Body of pancreas (tissue), 4 donors: ENCODE measurements around the gene ATP9B.

Experiments
- POLR2A ChIP-seq, 3 donors: fragments of 450-650 bp; IDR thresholded peaks; one replicate each; pipeline ENCODE4 v1.6.1; 2016; ENCODE audit warnings: antibody characterized with exemption in 3 of 3, mild to moderate bottlenecking in 2 of 3
- TF ChIP-seq, protein P1 (sequence below), 7 experiments: fragments of 450-650 bp in 4 of 7; fragments of 200-600 bp in 3 of 7; sonication (generic) in 3 of 7; IDR thresholded peaks; one replicate each; pipeline ENCODE4 v1.5.1; 2016 to 2019; ENCODE audit warnings: antibody characterized with exemption in 7 of 7

DNA sequence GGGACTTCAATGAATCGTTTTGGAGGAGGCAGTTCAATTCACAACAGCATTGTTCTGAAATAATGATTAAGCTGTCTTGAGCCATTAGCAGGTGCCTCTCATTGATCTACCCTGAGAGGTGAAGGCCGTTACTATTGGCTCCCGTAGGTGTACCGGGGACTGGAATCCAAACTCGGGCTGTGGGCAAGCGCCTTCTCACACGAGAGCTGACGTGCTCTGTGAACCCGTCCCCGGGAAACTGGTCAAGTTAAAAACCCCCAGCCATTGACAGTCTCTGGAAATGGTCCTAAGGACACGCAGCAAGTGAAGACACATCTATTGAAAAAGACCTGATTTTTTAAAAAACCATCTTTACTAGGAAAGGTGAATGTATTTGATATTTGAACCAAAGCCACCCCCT, 318.4 kb downstream of the ATP9B start:
- TF ChIP-seq, protein P1, sequence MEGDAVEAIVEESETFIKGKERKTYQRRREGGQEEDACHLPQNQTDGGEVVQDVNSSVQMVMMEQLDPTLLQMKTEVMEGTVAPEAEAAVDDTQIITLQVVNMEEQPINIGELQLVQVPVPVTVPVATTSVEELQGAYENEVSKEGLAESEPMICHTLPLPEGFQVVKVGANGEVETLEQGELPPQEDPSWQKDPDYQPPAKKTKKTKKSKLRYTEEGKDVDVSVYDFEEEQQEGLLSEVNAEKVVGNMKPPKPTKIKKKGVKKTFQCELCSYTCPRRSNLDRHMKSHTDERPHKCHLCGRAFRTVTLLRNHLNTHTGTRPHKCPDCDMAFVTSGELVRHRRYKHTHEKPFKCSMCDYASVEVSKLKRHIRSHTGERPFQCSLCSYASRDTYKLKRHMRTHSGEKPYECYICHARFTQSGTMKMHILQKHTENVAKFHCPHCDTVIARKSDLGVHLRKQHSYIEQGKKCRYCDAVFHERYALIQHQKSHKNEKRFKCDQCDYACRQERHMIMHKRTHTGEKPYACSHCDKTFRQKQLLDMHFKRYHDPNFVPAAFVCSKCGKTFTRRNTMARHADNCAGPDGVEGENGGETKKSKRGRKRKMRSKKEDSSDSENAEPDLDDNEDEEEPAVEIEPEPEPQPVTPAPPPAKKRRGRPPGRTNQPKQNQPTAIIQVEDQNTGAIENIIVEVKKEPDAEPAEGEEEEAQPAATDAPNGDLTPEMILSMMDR (IDR thresholded peaks at IDR 0.05), result no peak
- TF ChIP-seq POLR2A (IDR thresholded peaks at IDR 0.05), result no peak
